ENCODE results near the gene GPR153. TPM values are rescaled to one million over a fixed set of nuclear protein-coding genes. Genes with fewer than 3 reads are reported as not detected.

Gene GPR153
- total and polyA plus RNA-seq, 12 donors = 1.8 to 8.5 (median 3.6) TPM

DNA sequence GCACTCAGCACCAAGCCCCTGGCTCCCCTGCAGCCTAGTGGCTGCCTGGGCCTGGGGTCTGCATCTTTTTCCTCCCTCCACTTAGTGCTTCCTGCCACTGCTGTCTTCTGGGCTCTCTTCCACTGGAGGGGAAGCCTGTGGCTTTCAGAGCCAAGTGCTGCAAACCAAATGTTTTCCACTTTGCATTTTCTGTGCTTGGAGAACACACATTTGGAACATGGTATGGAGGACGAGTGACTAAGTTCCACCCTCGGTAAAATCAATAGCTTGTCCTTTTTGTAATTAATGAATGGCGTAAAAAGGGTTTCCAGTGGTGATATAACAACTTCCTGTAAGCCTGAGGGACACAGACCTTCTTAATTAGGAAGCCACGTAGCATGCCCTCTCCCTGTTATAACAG, 10.1 kb upstream of the GPR153 start:
- no peak overlapping the region for H3K27ac ChIP-seq
- TF ChIP-seq, protein P1, sequence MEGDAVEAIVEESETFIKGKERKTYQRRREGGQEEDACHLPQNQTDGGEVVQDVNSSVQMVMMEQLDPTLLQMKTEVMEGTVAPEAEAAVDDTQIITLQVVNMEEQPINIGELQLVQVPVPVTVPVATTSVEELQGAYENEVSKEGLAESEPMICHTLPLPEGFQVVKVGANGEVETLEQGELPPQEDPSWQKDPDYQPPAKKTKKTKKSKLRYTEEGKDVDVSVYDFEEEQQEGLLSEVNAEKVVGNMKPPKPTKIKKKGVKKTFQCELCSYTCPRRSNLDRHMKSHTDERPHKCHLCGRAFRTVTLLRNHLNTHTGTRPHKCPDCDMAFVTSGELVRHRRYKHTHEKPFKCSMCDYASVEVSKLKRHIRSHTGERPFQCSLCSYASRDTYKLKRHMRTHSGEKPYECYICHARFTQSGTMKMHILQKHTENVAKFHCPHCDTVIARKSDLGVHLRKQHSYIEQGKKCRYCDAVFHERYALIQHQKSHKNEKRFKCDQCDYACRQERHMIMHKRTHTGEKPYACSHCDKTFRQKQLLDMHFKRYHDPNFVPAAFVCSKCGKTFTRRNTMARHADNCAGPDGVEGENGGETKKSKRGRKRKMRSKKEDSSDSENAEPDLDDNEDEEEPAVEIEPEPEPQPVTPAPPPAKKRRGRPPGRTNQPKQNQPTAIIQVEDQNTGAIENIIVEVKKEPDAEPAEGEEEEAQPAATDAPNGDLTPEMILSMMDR (IDR thresholded peaks at IDR 0.05) = no peak
- 71 to 74% methylated on average over 4 of the region's 4 CpGs for WGBS, 2 donors
- H3K36me3 ChIP-seq = no peaks in the 10 kb centered on the region
- DNase-seq = no peak
- ATAC-seq = no peak
- intact Hi-C loops (cut with DNase I) = no loop called here
- H3K27me3 ChIP-seq = no peaks in the 10 kb centered on the region
- no peak overlapping the region for H3K4me3 ChIP-seq
- H3K9me3 ChIP-seq = no peaks in the 10 kb centered on the region
- H3K4me1 ChIP-seq = peaks cover 0 to 29% (median 4%) of the 10 kb centered on the region in 9 donors

DNA sequence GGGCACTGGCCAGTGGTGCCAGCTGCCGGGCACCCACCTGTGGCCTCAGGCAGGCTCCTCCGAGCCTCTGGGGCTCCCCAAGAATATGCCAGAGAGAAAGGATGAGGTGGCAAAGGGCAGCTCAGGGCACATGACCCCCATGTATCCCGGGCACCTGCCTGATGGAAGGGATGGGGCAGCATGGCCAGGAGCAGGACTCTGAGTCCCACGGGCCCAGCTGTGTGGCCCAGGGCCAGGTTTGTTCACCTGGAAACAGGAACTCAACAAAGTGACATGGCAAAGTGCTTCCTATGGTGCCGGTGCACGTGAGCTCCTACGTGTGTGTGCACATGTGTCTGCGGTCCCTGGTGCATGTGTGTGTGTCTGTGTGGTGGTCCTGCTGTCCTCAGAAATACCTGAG, 9.5 kb upstream of the GPR153 start:
- H3K36me3 ChIP-seq = no peaks in the 10 kb centered on the region
- no peak overlapping the region for H3K4me3 ChIP-seq
- TF ChIP-seq, protein P1 (IDR thresholded peaks at IDR 0.05) = no peak
- H3K9me3 ChIP-seq = no peaks in the 10 kb centered on the region
- 85 to 86% methylated on average over 8 of the region's 8 CpGs for WGBS, 2 donors
- no peak for DNase-seq
- ATAC-seq = no peak
- H3K27ac ChIP-seq = no peak overlapping the region
- H3K27me3 ChIP-seq = no peaks in the 10 kb centered on the region
- intact Hi-C loops (cut with DNase I) = no loop called here
- peaks cover 0 to 24% (median 0%) of the 10 kb centered on the region in 9 donors for H3K4me1 ChIP-seq

DNA sequence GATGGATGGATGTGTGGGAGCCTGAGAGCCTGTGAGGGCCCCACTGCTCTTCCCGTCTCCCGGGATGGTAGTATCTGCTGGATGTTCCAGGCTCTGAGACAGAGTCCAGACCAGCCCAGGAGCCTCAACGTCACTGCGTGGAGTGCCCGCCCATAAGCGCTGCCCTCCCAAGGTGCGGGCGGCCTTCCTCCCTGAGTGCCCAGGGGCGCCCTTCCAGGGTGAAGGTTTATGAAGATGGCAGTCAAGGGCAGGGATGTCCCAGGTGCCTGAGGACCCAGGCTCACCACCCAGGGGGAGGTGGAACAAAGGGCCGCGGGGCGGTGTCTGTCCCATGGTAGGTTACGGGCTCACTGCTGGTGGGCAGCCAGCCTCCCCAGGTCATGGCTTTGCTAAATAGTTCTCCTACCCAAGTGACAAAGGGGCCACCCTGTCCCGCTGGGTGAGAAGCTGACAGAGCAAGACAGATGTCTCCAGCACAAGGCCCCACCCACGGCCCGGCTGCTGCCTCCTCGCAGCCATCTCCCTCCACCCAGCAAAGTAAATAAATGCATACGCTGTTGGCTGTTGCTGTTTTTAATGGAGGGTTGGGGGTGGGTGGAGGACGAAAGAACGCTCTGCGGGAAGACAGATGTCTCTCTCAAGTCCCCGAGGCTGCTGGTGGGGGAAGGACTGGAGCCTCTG, 9.0 kb upstream of the GPR153 start:
- ATAC-seq (no peak), DNase-seq (no peak)
- H3K9me3 ChIP-seq = no peaks in the 10 kb centered on the region
- intact Hi-C loops (cut with DNase I) = no loop called here
- no peak overlapping the region for H3K4me3 ChIP-seq
- WGBS, 2 donors = 82% methylated on average over 22 of the region's 22 CpGs
- no peaks in the 10 kb centered on the region for H3K36me3 ChIP-seq
- TF ChIP-seq, protein P1 (IDR thresholded peaks at IDR 0.05) = no peak
- no peaks in the 10 kb centered on the region for H3K27me3 ChIP-seq
- peaks cover 0 to 24% (median 0%) of the 10 kb centered on the region in 9 donors for H3K4me1 ChIP-seq
- H3K27ac ChIP-seq = no peak overlapping the region

DNA sequence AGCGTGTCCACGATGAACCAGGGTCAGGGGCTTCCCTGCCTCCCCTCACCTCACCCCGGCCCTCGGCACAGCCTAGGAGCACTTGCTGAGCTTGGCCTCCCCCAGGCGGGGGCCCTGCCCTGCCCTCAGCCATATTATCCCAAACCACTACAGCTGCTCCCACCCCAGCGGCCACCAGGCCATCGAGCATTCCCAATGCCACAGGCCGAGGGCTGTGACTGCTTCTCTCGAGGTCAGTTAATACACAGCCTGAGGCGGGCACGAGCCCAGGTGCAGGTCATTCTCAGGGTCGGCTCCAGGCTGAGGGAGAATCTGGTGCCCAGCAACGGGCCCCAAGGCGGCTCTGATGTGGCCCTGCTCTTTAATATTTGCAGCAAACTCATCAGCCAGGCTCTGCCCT, 8.4 kb upstream of the GPR153 start:
- WGBS, 2 donors = 91 to 95% methylated on average over 14 of the region's 14 CpGs
- no peak overlapping the region for H3K4me3 ChIP-seq
- H3K9me3 ChIP-seq = no peaks in the 10 kb centered on the region
- DNase-seq (no peak), ATAC-seq (no peak)
- peaks cover 0 to 24% (median 0%) of the 10 kb centered on the region in 9 donors for H3K4me1 ChIP-seq
- H3K27me3 ChIP-seq = no peaks in the 10 kb centered on the region
- TF ChIP-seq, protein P1 (IDR thresholded peaks at IDR 0.05) = no peak
- H3K27ac ChIP-seq = no peak overlapping the region
- no peaks in the 10 kb centered on the region for H3K36me3 ChIP-seq
- intact Hi-C loops (cut with DNase I) = no loop called here
